Hepatocyte (in vitro differentiated cells): ENCODE data around the gene CACHD1. TPM values are rescaled to one million over a fixed set of nuclear protein-coding genes. Genes with fewer than 3 reads are reported as not detected.

Experiments used
- DNase-seq: peaks from one replicate; pipeline ENCODE4 v3.0.0-alpha.2; 2016; ENCODE audit warnings: low spot score
- H2AFZ ChIP-seq: fragments of 200-600 bp; sonication (generic); 2 replicates; pipeline ENCODE4 v1.6.0; 2016; ENCODE audit warnings: antibody characterized with exemption, mild to moderate bottlenecking
- H3K27ac ChIP-seq: fragments of 200-600 bp; sonication (generic); 2 replicates; pipeline ENCODE4 v1.5.1; 2016; ENCODE audit warnings: mild to moderate bottlenecking
- H3K27me3 ChIP-seq: fragments of 200-600 bp; sonication (generic); 2 replicates; pipeline ENCODE4 v1.6.1; 2016
- H3K36me3 ChIP-seq: fragments of 200-600 bp; sonication (generic); replicated peaks from 2 replicates; pipeline ENCODE4 v1.5.1; 2016; ENCODE audit warnings: low read depth; ENCODE audit not compliant: insufficient read depth
- H3K4me1 ChIP-seq: fragments of 200-600 bp; sonication (generic); 2 replicates; pipeline ENCODE4 v1.5.1; 2016; ENCODE audit warnings: mild to moderate bottlenecking, moderate library complexity; ENCODE audit not compliant: insufficient read depth
- H3K4me2 ChIP-seq: fragments of 200-600 bp; sonication (generic); 2 replicates; pipeline ENCODE4 v1.6.0; 2016
- H3K4me3 ChIP-seq: fragments of 200-600 bp; sonication (generic); 2 replicates; pipeline ENCODE4 v1.5.1; 2016; ENCODE audit warnings: mild to moderate bottlenecking
- H3K79me2 ChIP-seq: fragments of 200-600 bp; sonication (generic); 2 replicates; pipeline ENCODE4 v1.6.0; 2017; ENCODE audit warnings: mild to moderate bottlenecking
- H3K9me2 ChIP-seq: fragments of 200-600 bp; sonication (generic); replicated peaks from 2 replicates; pipeline ENCODE4 v1.6.0; 2017; ENCODE audit warnings: mild to moderate bottlenecking; ENCODE audit not compliant: insufficient read depth
- H3K9me3 ChIP-seq: fragments of 200-600 bp; sonication (generic); 2 replicates; pipeline ENCODE4 v1.5.1; 2016; ENCODE audit warnings: low read depth, mild to moderate bottlenecking
- H4K20me1 ChIP-seq: fragments of 200-600 bp; sonication (generic); 2 replicates; pipeline ENCODE4 v1.6.0; 2016; ENCODE audit warnings: mild to moderate bottlenecking; ENCODE audit not compliant: insufficient read depth, poor library complexity, severe bottlenecking
- CTCF ChIP-seq: fragments of 200-600 bp; sonication (generic); IDR thresholded peaks from 2 replicates; pipeline ENCODE4 v1.5.1; 2016; ENCODE audit warnings: antibody characterized with exemption, mild to moderate bottlenecking; ENCODE audit not compliant: poor library complexity
- EZH2 ChIP-seq: fragments of 200-600 bp; sonication (generic); IDR thresholded peaks from 2 replicates; pipeline ENCODE4 v1.6.1; 2016; ENCODE audit warnings: antibody characterized with exemption, mild to moderate bottlenecking, borderline replicate concordance
- EZH2phosphoT487 ChIP-seq: fragments of 200-600 bp; sonication (generic); IDR thresholded peaks from one replicate; pipeline ENCODE4 v1.6.1; 2018; ENCODE audit warnings: antibody characterized with exemption, mild to moderate bottlenecking, low read depth, moderate library complexity; ENCODE audit not compliant: unreplicated experiment, severe bottlenecking
- WGBS: methylation state at CpG from one replicate; pipeline ENCODE4 v1.1.6; 2016; ENCODE audit warnings: low lambda C conversion rate; ENCODE audit errors: missing lambda C conversion rate; 5-methylcytosine and 5-hydroxymethylcytosine counted together
- polyA plus RNA-seq: library from polyadenylated mRNA; unstranded; fragments of >200 nt; fragmentation: Nextera tagmentation; extraction: Ambion mirVana; gene quantifications from 2 replicates; pipeline ENCODE4 v1.2.1, GENCODE V29; 2016
- total RNA-seq: library from RNA; depleted of rRNA; stranded (reverse); fragments of >200 nt; gene quantifications from 2 replicates; pipeline ENCODE4 v1.2.3, GENCODE V29; 2014

CACHD1 gene
- total and polyA plus RNA-seq, 2 experiments from 2014 or later, result 23.8 to 39.7 TPM

- Histone ChIP-seq H3K4me1 (peaks cover 38% of the 10 kb centered on the region), H3K36me3 (no peaks in the 10 kb centered on the region), H3K9me3 (no peaks in the 10 kb centered on the region), H3K27ac (no peak overlapping the region), H3K4me2 (peak overlapping the region; percentile 23), H2AFZ (no peak overlapping the region), H3K27me3 (no peaks in the 10 kb centered on the region), H3K4me3 (no peak overlapping the region), H3K9me2 (no peaks in the 10 kb centered on the region), H3K79me2 (peaks cover 58% of the 10 kb centered on the region), H4K20me1 (peaks cover 8% of the 10 kb centered on the region)
- 43% methylated on average over 4 of the region's 4 CpGs for WGBS
- TF ChIP-seq EZH2, result no peak
- no peak for TF ChIP-seq EZH2phosphoT487
- TF ChIP-seq CTCF, result no peak
- DNase-seq, result no peak
Measured at GRCh38 chr1:64597113-64597512, 127.2 kb downstream of the CACHD1 start.

- Histone ChIP-seq H2AFZ (no peak overlapping the region), H3K4me3 (no peak overlapping the region), H3K27ac (peak overlapping the region; percentile 42), H3K79me2 (peaks cover 55% of the 10 kb centered on the region), H3K4me2 (peak overlapping the region; percentile 72), H4K20me1 (peaks cover 8% of the 10 kb centered on the region), H3K4me1 (peaks cover 38% of the 10 kb centered on the region), H3K36me3 (no peaks in the 10 kb centered on the region), H3K9me2 (no peaks in the 10 kb centered on the region), H3K27me3 (no peaks in the 10 kb centered on the region), H3K9me3 (no peaks in the 10 kb centered on the region)
- DNase-seq, result peak; percentile 53
- 14% methylated on average over 8 of the region's 8 CpGs for WGBS
- TF ChIP-seq CTCF (no peak), EZH2 (no peak), EZH2phosphoT487 (no peak)
Measured at GRCh38 chr1:64598100-64598571, 128.2 kb downstream of the CACHD1 start.

DNA sequence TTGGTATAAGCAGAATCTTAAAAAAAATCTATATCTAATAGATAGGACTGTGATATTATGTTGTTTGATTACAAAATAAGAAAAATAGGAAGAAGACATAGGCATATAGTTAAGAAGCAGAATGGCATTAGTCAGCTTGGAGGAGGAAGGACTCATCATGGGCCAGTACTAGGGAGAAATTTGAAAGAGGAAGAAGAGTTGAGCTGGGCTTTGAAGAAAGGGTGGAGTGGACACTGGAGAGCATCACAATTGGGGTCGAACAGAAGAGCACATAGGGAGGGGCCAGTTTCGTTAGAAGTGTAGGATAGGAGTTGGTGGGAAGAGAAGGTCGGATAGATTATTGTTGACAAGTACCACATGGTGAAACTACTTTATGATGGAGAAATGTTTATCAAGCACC, 129.3 kb downstream of the CACHD1 start:
- H3K9me2 ChIP-seq, result no peaks in the 10 kb centered on the region
- H3K36me3 ChIP-seq, result no peaks in the 10 kb centered on the region
- H3K9me3 ChIP-seq, result no peaks in the 10 kb centered on the region
- peaks cover 51% of the 10 kb centered on the region for H3K79me2 ChIP-seq
- H3K4me1 ChIP-seq, result peaks cover 37% of the 10 kb centered on the region
- no peak for DNase-seq
- no peak overlapping the region for H2AFZ ChIP-seq
- no peaks in the 10 kb centered on the region for H3K27me3 ChIP-seq
- H3K27ac ChIP-seq, result no peak overlapping the region
- H4K20me1 ChIP-seq, result peaks cover 8% of the 10 kb centered on the region
- 59% methylated on average over 3 of the region's 3 CpGs for WGBS
- TF ChIP-seq CTCF (no peak), EZH2 (no peak)
- H3K4me3 ChIP-seq, result no peak overlapping the region
- no peak overlapping the region for H3K4me2 ChIP-seq

DNA sequence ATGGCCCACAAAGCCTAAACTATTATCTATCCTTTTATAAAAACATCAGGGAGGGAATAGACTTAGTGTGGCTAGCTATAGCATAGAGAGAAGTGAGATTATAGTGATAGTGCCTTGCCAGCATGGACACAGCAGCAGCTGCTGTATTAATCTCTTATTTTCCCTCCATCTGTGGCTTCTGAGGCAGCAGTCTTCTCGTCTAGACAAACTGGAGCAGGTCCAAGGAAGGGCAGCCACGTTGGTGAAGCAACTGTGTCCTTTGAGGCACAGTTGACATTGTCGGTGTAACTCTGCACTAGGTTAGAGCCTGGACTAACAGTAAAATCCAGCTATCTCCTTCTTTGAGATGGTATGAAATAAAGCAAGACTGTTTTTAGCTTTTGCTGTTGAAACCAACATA, 131.3 kb downstream of the CACHD1 start:
- no peak for DNase-seq
- Histone ChIP-seq H3K4me2 (no peak overlapping the region), H4K20me1 (peaks cover 8% of the 10 kb centered on the region), H3K36me3 (no peaks in the 10 kb centered on the region), H3K27me3 (no peaks in the 10 kb centered on the region), H3K27ac (no peak overlapping the region), H3K9me3 (no peaks in the 10 kb centered on the region), H3K4me1 (peaks cover 24% of the 10 kb centered on the region), H3K4me3 (no peak overlapping the region), H2AFZ (no peak overlapping the region), H3K9me2 (no peaks in the 10 kb centered on the region), H3K79me2 (peaks cover 59% of the 10 kb centered on the region)
- TF ChIP-seq CTCF, result no peak
- no peak for TF ChIP-seq EZH2phosphoT487
- TF ChIP-seq EZH2, result no peak
- WGBS, result 54% methylated on average over 3 of the region's 3 CpGs
